OCI-LY1 (cell line): Measurements from ENCODE around the gene PITPNM1.

ENCODE experiments used
- CTCF ChIP-seq: fragments of 200-600 bp; sonication (generic), shearing (Covaris generic); IDR thresholded peaks from 2 replicates; pipeline ENCODE4 v1.5.1; 2017; ENCODE audit warnings: mild to moderate bottlenecking, antibody characterized with exemption, low read length, moderate library complexity, mixed read lengths
- EZH2 ChIP-seq: fragments of 200-600 bp; sonication (generic), shearing (Covaris generic); IDR thresholded peaks from 2 replicates; pipeline ENCODE4 v1.8.0; 2017; ENCODE audit warnings: borderline replicate concordance, mixed run types, mild to moderate bottlenecking, antibody characterized with exemption, low read length, moderate library complexity, mixed read lengths

GRCh38 chr11:67468759-67469507, 36.2 kb downstream of the PITPNM1 start, which contains the start of gene TMEM134:
- peak; percentile 64 for TF ChIP-seq CTCF
- no peak for TF ChIP-seq EZH2
